Activated CD8-positive, alpha-beta memory T cell treated with anti-CD3 and anti-CD28 coated beads, Interleukin-2, amount 50 U/mL, for 24 hours (primary cell): ENCODE measurements around the gene CMIP.

Experiments
- DNase-seq: peaks from one replicate; pipeline ENCODE4 v3.0.0-alpha.2; 2020; ENCODE audit errors: extremely low read depth

The CMIP gene

GRCh38 chr16:81478876-81479511 is 34.4 kb downstream of the CMIP start:
- DNase-seq: no peak

- DNase-seq: no peak
Measured at GRCh38 chr16:81480606-81481206, 36.1 kb downstream of the CMIP start.

GRCh38 chr16:81481207-81481821 is 36.7 kb downstream of the CMIP start:
- no peak for DNase-seq

GRCh38 chr16:81482329-81483063 is 37.9 kb downstream of the CMIP start:
- DNase-seq: no peak

- no peak for DNase-seq
Measured at GRCh38 chr16:81483064-81483969, 38.7 kb downstream of the CMIP start.

GRCh38 chr16:81483970-81484595 is 39.5 kb downstream of the CMIP start:
- no peak for DNase-seq

GRCh38 chr16:81484908-81485624 is 40.5 kb downstream of the CMIP start:
- DNase-seq: no peak

GRCh38 chr16:81485824-81486539 is 41.4 kb downstream of the CMIP start:
- no peak for DNase-seq

GRCh38 chr16:81486540-81487061 is 42.0 kb downstream of the CMIP start:
- no peak for DNase-seq

- no peak for DNase-seq
Measured at GRCh38 chr16:81487301-81487720, 42.7 kb downstream of the CMIP start.

- no peak for DNase-seq
Measured at GRCh38 chr16:81488687-81489411, 44.2 kb downstream of the CMIP start.

- DNase-seq: no peak
Measured at GRCh38 chr16:81489547-81490267, 45.1 kb downstream of the CMIP start.

GRCh38 chr16:81491541-81492188 is 47.1 kb downstream of the CMIP start:
- no peak for DNase-seq

- no peak for DNase-seq
Measured at GRCh38 chr16:81492311-81492761, 47.7 kb downstream of the CMIP start.

GRCh38 chr16:81492965-81493754 is 48.6 kb downstream of the CMIP start:
- no peak for DNase-seq

GRCh38 chr16:81493755-81494433 is 49.3 kb downstream of the CMIP start:
- no peak for DNase-seq
